ENCODE measurements around the gene ADAP1. TPM values are rescaled to one million over a fixed set of nuclear protein-coding genes. Genes with fewer than 3 reads are reported as not detected.
"Not testable (repeated sequence)": the region's sequence is repeated elsewhere in the genome, so short reads cannot be mapped to it uniquely, and the experiment has no call there.

Gene ADAP1
- total RNA-seq, 4 donors from 2014 or later, result 44.8 to 106 (median 60.1) TPM

GRCh38 chr7:964401-965231 is 10.1 kb upstream of the ADAP1 start:
- Histone ChIP-seq H3K36me3 (peaks cover 0 to 33% of the 10 kb centered on the region in 2 donors), H3K27me3 (no peaks in the 10 kb centered on the region), H3K4me1 (peaks cover 0 to 62% (median 25%) of the 10 kb centered on the region in 3 donors), H3K27ac (peak overlapping the region; percentile 70 to 90 (median 88)), H3K4me3 (peak overlapping the region in 1 of 2 donors; percentile 21), H3K9me3 (no peaks in the 10 kb centered on the region)
- 13 to 22% methylated on average over 14 to 15 of the region's 27 CpGs for WGBS, 2 donors (ENCODE audit: low coverage in 1 of 2)
- no peak for TF ChIP-seq POLR2A (IDR thresholded peaks at IDR 0.05)
- peak in 3 of 4 experiments; percentile 36 to 47 (median 42) for TF ChIP-seq CTCF (IDR thresholded peaks at IDR 0.05)
- peak; percentile 81 for ATAC-seq

- Histone ChIP-seq H3K9me3 (no peaks in the 10 kb centered on the region), H3K4me3 (no peak overlapping the region), H3K27ac (peak overlapping the region in 3 of 4 donors; percentile 88 to 90 (median 88)), H3K27me3 (no peaks in the 10 kb centered on the region), H3K36me3 (peaks cover 0 to 21% of the 10 kb centered on the region in 2 donors), H3K4me1 (peaks cover 0 to 57% (median 25%) of the 10 kb centered on the region in 3 donors)
- WGBS, 2 donors (ENCODE audit: low coverage in 1 of 2), result 31% methylated on average over 7 of the region's 37 CpGs; no CpG with 5 or more reads in 1 of the 2 donors
- no peak for ATAC-seq
- TF ChIP-seq EP300 (IDR thresholded peaks at IDR 0.05) (no peak), POLR2AphosphoS5 (IDR thresholded peaks at IDR 0.05) (no peak), CTCF (IDR thresholded peaks at IDR 0.05) (peak in 1 of 4 experiments; percentile 10)
These were observed 9.0 kb upstream of the ADAP1 start for GRCh38 chr7:963236-964078.

- TF ChIP-seq POLR2A (IDR thresholded peaks at IDR 0.05) (no peak), EP300 (IDR thresholded peaks at IDR 0.05) (no peak), POLR2AphosphoS5 (IDR thresholded peaks at IDR 0.05) (no peak), CTCF (IDR thresholded peaks at IDR 0.05) (no peak)
- Histone ChIP-seq H3K36me3 (peaks cover 0 to 12% of the 10 kb centered on the region in 2 donors), H3K27me3 (no peaks in the 10 kb centered on the region), H3K9me3 (no peaks in the 10 kb centered on the region), H3K4me1 (peaks cover 0 to 57% (median 25%) of the 10 kb centered on the region in 3 donors), H3K27ac (peak overlapping the region in 2 of 4 donors; percentile 88 to 90), H3K4me3 (no peak overlapping the region)
- 80% methylated on average over 1 of the region's 17 CpGs; no CpG with 5 or more reads in 1 of the 2 donors for WGBS, 2 donors (ENCODE audit: low coverage in 1 of 2)
- ATAC-seq, result no peak
These were observed 8.1 kb upstream of the ADAP1 start for GRCh38 chr7:962401-963081.

GRCh38 chr7:961546-962400 is 7.3 kb upstream of the ADAP1 start:
- Histone ChIP-seq H3K36me3 (peaks cover 0 to 5% of the 10 kb centered on the region in 2 donors), H3K27ac (peak overlapping the region in 3 of 4 donors; percentile 34 to 46 (median 35)), H3K4me1 (peaks cover 0 to 51% (median 25%) of the 10 kb centered on the region in 3 donors), H3K9me3 (no peaks in the 10 kb centered on the region), H3K27me3 (no peaks in the 10 kb centered on the region), H3K4me3 (no peak overlapping the region)
- TF ChIP-seq POLR2AphosphoS5 (IDR thresholded peaks at IDR 0.05) (no peak), CTCF (IDR thresholded peaks at IDR 0.05) (no peak), EP300 (IDR thresholded peaks at IDR 0.05) (no peak), POLR2A (IDR thresholded peaks at IDR 0.05) (no peak)
- ATAC-seq, result no peak
- WGBS, 2 donors (ENCODE audit: low coverage in 1 of 2), result 75 to 83% methylated on average over 2 to 10 of the region's 37 CpGs

- not testable (repeated sequence) for ATAC-seq, H3K27me3 ChIP-seq, H3K4me3 ChIP-seq, H3K36me3 ChIP-seq, H3K9me3 ChIP-seq
- WGBS, 2 donors (ENCODE audit: low coverage in 1 of 2), result 40 to 70% methylated on average over 2 to 10 of the region's 13 CpGs
- Histone ChIP-seq H3K27ac (peak overlapping the region in 3 of 4 donors; percentile 34 to 46 (median 35)), H3K4me1 (peaks cover 0 to 45% (median 25%) of the 10 kb centered on the region in 3 donors)
These were observed 6.5 kb upstream of the ADAP1 start for GRCh38 chr7:960972-961371.

All from gastroesophageal sphincter (tissue), 4 donors.